ENCODE measurements around the gene LRRK2.

Gene LRRK2

DNA sequence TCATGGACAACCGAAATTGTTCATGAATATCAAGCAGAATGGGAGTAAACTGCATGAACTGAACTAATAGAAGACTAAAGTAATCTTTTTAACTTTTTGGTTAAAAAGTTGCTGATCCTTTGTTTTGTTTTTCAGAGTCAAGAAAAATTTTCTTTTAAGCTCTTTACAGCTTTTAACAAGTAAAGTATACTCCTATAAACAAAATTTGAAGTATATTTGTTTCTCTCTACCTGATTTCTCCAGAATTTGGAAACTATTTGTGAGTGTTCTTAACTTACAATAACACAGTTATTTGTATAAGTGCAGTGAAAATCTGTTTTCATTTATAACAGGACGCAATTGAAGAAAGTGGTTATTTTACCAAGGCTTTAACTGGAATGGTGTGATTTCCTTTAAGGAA is 12.2 kb upstream of the LRRK2 start:
- Histone ChIP-seq H3K4me3 (ENCODE audit: extremely low read depth, insufficient read depth, low read length, poor library complexity, severe bottlenecking) (no peak overlapping the region), H3K9me3 (ENCODE audit: control insufficient read depth, low read length) (peaks cover 5% of the 10 kb centered on the region), H3K36me3 (ENCODE audit: control insufficient read depth, insufficient read depth, low read length) (no peaks in the 10 kb centered on the region), H3K4me1 (ENCODE audit: control insufficient read depth, insufficient read depth, low read length, poor library complexity, severe bottlenecking) (no peaks in the 10 kb centered on the region), H3K27ac (ENCODE audit: low read depth, low read length, severe bottlenecking) (no peak overlapping the region)
- WGBS, 2 experiments (ENCODE audit: insufficient coverage in 2 of 2), result 83% methylated on average over 1 of the region's 2 CpGs; no CpG with 5 or more reads in 1 of the 2 experiments

DNA sequence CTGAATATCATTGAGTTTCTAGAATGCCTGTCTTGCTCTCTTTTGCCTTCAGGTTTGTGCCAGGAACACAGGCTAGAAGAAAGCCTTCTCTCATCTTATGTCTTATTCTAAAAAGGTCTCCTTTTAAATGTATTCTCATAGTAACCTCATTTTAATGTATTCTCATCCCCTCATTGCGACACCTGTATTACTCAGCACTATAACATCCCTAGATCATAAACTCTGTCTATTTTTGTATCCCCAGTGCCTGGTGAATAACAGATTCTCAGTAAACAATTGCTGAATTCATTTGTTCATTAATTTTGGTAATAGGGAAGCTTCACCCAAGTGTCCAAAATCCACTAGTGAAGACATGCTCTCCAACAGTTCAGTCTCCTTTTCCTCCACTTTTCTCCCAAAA is 8.8 kb upstream of the LRRK2 start:
- no peak overlapping the region for H3K27ac ChIP-seq (ENCODE audit: low read depth, low read length, severe bottlenecking)
- 100% methylated on average over 1 of the region's 1 CpG; no CpG with 5 or more reads in 1 of the 2 experiments for WGBS, 2 experiments (ENCODE audit: insufficient coverage in 2 of 2)
- H3K4me3 ChIP-seq (ENCODE audit: extremely low read depth, insufficient read depth, low read length, poor library complexity, severe bottlenecking), result no peak overlapping the region
- H3K4me1 ChIP-seq (ENCODE audit: control insufficient read depth, insufficient read depth, low read length, poor library complexity, severe bottlenecking), result no peaks in the 10 kb centered on the region
- peaks cover 5% of the 10 kb centered on the region for H3K9me3 ChIP-seq (ENCODE audit: control insufficient read depth, low read length)
- no peaks in the 10 kb centered on the region for H3K36me3 ChIP-seq (ENCODE audit: control insufficient read depth, insufficient read depth, low read length)

DNA sequence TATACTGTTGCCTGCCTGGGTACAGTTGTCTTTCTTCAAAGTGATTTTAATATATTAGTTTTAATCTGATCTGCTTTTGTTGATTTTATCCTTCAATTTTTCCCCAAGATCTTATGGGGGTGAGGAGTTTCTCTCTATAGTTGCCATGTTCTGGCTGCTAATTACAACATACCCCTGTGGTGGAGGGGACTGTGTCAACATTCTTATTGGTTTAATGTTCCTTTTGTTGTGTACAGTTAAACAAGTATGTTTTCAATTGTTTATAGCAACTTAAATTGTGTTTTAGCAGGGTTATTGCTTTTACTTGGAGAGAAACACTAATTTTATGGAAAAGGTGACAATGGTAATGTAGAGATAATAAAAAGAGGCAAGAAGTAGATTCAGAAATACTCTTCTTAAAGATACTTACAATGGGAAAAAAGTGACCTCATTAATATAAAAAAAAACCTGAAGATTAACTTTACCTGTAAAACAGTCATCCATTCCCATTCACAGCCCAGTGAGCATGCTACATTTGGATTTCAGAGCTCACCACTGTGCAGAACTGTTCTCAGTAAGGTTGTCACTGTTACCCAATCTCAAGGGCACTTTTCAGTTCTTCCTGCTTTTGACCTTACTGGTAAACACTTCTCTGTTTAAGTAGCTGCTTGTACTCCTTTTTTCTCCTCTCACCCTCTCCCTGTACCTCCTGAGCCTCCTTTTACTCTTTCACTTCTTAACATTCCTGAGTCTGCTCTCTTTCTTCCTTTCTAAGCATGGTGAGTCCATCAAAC is 8.1 kb upstream of the LRRK2 start:
- peaks cover 5% of the 10 kb centered on the region for H3K9me3 ChIP-seq (ENCODE audit: control insufficient read depth, low read length)
- H3K4me1 ChIP-seq (ENCODE audit: control insufficient read depth, insufficient read depth, low read length, poor library complexity, severe bottlenecking), result no peaks in the 10 kb centered on the region
- no peaks in the 10 kb centered on the region for H3K36me3 ChIP-seq (ENCODE audit: control insufficient read depth, insufficient read depth, low read length)
- H3K27ac ChIP-seq (ENCODE audit: low read depth, low read length, severe bottlenecking), result no peak overlapping the region
- H3K4me3 ChIP-seq (ENCODE audit: extremely low read depth, insufficient read depth, low read length, poor library complexity, severe bottlenecking), result no peak overlapping the region

DNA sequence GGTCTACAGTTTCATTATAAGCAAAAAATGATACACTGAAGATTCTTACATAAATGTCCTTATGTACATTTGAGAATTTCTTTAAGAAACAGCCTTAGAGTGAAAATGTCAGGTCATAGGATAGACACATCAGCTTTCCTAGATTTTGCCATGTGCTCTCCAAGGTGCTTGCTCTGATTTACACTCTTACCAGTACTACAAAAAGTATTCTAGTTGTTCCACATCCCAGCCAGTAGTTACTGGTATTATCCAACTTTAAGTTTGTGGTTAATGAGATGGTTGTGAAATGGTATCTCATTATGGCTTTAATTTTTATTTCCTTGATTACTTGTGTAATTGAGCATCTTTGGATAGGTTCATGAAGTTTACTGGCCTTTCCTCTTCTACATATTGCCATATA is 5.0 kb upstream of the LRRK2 start:
- Histone ChIP-seq H3K36me3 (ENCODE audit: control insufficient read depth, insufficient read depth, low read length) (no peaks in the 10 kb centered on the region), H3K4me1 (ENCODE audit: control insufficient read depth, insufficient read depth, low read length, poor library complexity, severe bottlenecking) (peaks cover 4% of the 10 kb centered on the region), H3K4me3 (ENCODE audit: extremely low read depth, insufficient read depth, low read length, poor library complexity, severe bottlenecking) (no peak overlapping the region), H3K9me3 (ENCODE audit: control insufficient read depth, low read length) (no peaks in the 10 kb centered on the region), H3K27ac (ENCODE audit: low read depth, low read length, severe bottlenecking) (no peak overlapping the region)

DNA sequence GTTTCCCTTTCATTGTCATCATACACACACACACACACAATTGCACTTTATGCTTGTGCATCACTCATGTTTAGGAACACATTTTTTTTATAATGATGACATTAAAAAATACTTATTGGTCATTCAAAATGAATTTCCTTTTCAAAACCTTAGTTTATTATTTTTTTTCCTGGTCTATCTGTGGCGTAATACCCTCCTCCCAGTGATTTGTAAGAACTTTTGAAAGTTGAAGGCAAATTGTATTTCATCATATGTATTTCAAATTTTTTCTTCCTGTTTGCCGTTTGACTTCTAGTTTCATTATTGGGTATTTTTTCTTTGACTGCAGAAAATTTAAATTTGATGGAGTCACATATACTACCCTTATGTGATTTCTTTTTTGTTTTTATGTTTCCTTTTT is 2.5 kb upstream of the LRRK2 start:
- Histone ChIP-seq H3K4me3 (ENCODE audit: extremely low read depth, insufficient read depth, low read length, poor library complexity, severe bottlenecking) (no peak overlapping the region), H3K36me3 (ENCODE audit: control insufficient read depth, insufficient read depth, low read length) (no peaks in the 10 kb centered on the region), H3K27ac (ENCODE audit: low read depth, low read length, severe bottlenecking) (no peak overlapping the region), H3K9me3 (ENCODE audit: control insufficient read depth, low read length) (no peaks in the 10 kb centered on the region), H3K4me1 (ENCODE audit: control insufficient read depth, insufficient read depth, low read length, poor library complexity, severe bottlenecking) (peaks cover 4% of the 10 kb centered on the region)
- no CpG with 5 or more reads among the region's 2 CpGs for WGBS, 2 experiments (ENCODE audit: insufficient coverage in 2 of 2)

DNA sequence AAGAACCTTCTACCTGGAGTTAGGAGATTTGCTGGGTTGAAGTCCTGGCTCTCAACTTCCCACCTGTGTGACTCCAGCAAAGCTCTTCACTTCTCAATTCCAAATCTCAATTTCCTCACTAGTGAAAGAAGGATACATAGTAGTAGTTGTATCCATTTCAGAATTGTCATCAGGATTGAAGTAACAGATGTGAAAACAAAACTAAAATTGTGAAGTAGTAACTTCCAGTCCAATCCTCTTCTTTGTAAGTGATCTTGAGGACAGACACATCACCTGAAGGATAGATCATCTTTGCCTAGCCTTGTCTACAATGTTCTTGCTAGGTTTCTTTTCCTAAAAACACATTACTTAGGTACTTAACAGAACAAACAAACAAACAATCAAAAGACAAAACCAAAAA is 1.2 kb upstream of the LRRK2 start:
- Histone ChIP-seq H3K4me1 (ENCODE audit: control insufficient read depth, insufficient read depth, low read length, poor library complexity, severe bottlenecking) (peaks cover 4% of the 10 kb centered on the region), H3K27ac (ENCODE audit: low read depth, low read length, severe bottlenecking) (no peak overlapping the region), H3K9me3 (ENCODE audit: control insufficient read depth, low read length) (no peaks in the 10 kb centered on the region), H3K36me3 (ENCODE audit: control insufficient read depth, insufficient read depth, low read length) (no peaks in the 10 kb centered on the region), H3K4me3 (ENCODE audit: extremely low read depth, insufficient read depth, low read length, poor library complexity, severe bottlenecking) (no peak overlapping the region)

DNA sequence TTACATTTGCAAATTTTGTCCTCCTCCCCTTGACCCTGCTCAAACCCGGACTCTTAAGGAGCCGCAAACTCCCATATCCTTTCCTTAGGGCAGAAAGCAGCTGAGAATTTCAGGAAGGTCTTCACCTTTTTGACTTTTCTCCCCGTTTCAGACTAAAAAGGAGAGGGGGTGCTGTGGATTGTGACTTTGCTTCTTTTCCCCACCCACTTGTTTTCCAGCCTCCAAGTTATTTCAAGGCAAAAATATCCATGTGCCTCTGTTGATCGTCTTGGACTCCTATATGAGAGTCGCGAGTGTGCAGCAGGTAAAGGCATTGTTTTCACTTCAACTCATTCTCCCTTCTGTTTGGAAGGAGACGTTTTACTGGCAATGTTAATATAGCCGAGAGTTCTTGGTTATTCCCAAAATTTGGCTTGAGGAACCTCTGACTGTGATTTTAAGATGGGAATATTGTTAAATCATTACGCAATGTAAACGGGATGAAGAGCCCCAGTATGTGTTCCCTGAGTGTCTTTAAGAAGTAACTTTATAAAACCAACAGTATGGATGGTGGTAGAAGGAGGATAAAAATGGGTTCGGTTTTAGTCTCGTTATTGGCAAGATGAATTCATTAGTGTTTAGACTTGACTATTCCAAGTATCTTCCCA is 663 bp downstream of the LRRK2 start:
- Histone ChIP-seq H3K4me3 (ENCODE audit: extremely low read depth, insufficient read depth, low read length, poor library complexity, severe bottlenecking) (peak overlapping the region; percentile 50), H3K4me1 (ENCODE audit: control insufficient read depth, insufficient read depth, low read length, poor library complexity, severe bottlenecking) (peaks cover 4% of the 10 kb centered on the region)
- whole genome bisulfite sequencing, 2 experiments (ENCODE audit: insufficient coverage in 2 of 2), result 49 to 86% methylated on average over 2 to 7 of the region's 12 CpGs

DNA sequence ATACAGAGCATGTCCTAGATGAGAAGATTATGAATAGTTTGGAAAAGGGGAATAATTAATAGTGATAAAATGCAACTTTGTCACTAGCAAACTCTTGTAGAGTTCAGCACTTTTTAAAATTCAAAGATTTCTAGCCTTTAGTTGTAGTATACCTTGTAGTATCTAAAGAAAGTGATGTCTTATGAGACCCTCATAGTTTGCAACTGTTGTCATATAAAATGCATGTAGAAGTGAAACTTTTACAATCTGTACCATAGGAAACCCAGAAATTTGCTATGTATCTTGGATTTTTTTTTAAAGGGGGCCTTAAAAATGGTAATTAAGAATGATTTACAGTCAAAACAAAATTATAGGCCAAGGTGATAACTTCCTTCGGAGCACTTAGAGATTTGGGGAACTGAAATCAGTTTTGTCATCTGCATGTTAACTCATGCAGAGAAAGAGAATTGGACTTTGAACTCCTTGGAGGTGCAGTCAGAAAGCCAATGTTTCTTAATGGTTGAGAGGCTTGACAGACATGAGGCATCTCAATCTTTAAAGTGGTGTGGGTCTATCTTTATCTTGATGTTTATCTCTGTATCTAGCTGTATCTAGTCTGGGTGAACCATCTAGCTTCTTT is 1.3 kb downstream of the LRRK2 start:
- Histone ChIP-seq H3K4me3 (ENCODE audit: extremely low read depth, insufficient read depth, low read length, poor library complexity, severe bottlenecking) (no peak overlapping the region), H3K36me3 (ENCODE audit: control insufficient read depth, insufficient read depth, low read length) (no peaks in the 10 kb centered on the region), H3K9me3 (ENCODE audit: control insufficient read depth, low read length) (no peaks in the 10 kb centered on the region), H3K4me1 (ENCODE audit: control insufficient read depth, insufficient read depth, low read length, poor library complexity, severe bottlenecking) (peaks cover 4% of the 10 kb centered on the region), H3K27ac (ENCODE audit: low read depth, low read length, severe bottlenecking) (no peak overlapping the region)
- WGBS, 2 experiments (ENCODE audit: insufficient coverage in 2 of 2), result 100% methylated on average over 1 of the region's 1 CpG

More for the DNA sequence above, 663 bp downstream of the LRRK2 start:
- no peaks in the 10 kb centered on the region for H3K36me3 ChIP-seq (ENCODE audit: control insufficient read depth, insufficient read depth, low read length)
- H3K9me3 ChIP-seq (ENCODE audit: control insufficient read depth, low read length), result no peaks in the 10 kb centered on the region
- H3K27ac ChIP-seq (ENCODE audit: low read depth, low read length, severe bottlenecking), result no peak overlapping the region

DNA sequence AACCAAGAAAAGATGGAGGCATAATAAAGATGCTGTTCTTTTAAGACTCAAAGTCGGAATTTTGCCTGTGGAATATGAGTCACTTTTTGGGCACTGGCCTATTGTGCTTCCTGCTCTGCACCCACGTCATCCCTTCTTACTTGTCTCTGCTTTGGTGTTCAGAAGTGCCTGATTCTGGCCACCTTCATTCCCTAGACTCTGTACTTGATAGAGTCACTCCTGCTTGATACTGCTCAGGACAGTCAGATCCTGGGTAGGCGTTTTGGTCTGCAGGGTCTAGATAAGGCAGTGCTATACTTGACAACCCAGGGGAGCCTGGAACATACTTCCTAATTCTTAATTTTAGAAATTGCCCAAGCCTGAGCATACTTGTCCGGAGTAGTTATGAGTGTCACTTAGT is 1.9 kb downstream of the LRRK2 start:
- WGBS, 2 experiments (ENCODE audit: insufficient coverage in 2 of 2), result 63 to 93% methylated on average over 1 to 3 of the region's 4 CpGs
- Histone ChIP-seq H3K9me3 (ENCODE audit: control insufficient read depth, low read length) (no peaks in the 10 kb centered on the region), H3K27ac (ENCODE audit: low read depth, low read length, severe bottlenecking) (no peak overlapping the region), H3K36me3 (ENCODE audit: control insufficient read depth, insufficient read depth, low read length) (no peaks in the 10 kb centered on the region), H3K4me3 (ENCODE audit: extremely low read depth, insufficient read depth, low read length, poor library complexity, severe bottlenecking) (no peak overlapping the region), H3K4me1 (ENCODE audit: control insufficient read depth, insufficient read depth, low read length, poor library complexity, severe bottlenecking) (peaks cover 4% of the 10 kb centered on the region)

DNA sequence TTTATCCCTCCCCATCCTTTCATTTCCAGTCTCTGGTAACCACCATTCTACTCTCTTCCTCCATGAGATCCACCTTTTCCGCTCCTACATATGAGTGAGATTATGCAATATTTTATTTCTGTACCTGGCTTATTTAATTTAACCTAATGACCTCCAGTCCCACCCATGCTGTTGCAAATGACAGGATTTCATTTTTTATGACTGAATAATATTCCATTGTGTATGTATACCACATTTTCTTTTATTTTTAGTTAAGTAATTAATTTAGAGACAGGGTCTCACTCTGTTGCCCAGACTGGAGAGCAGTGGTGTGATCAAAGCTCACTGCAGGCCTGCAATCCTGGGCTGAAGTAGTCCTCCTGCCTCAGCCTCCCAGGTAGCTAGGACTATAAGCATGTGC is 2.6 kb downstream of the LRRK2 start:
- WGBS, 2 experiments (ENCODE audit: insufficient coverage in 2 of 2), result no CpG with 5 or more reads among the region's 1 CpG
- Histone ChIP-seq H3K4me1 (ENCODE audit: control insufficient read depth, insufficient read depth, low read length, poor library complexity, severe bottlenecking) (peaks cover 4% of the 10 kb centered on the region), H3K36me3 (ENCODE audit: control insufficient read depth, insufficient read depth, low read length) (no peaks in the 10 kb centered on the region), H3K4me3 (ENCODE audit: extremely low read depth, insufficient read depth, low read length, poor library complexity, severe bottlenecking) (no peak overlapping the region), H3K27ac (ENCODE audit: low read depth, low read length, severe bottlenecking) (no peak overlapping the region), H3K9me3 (ENCODE audit: control insufficient read depth, low read length) (no peaks in the 10 kb centered on the region)

DNA sequence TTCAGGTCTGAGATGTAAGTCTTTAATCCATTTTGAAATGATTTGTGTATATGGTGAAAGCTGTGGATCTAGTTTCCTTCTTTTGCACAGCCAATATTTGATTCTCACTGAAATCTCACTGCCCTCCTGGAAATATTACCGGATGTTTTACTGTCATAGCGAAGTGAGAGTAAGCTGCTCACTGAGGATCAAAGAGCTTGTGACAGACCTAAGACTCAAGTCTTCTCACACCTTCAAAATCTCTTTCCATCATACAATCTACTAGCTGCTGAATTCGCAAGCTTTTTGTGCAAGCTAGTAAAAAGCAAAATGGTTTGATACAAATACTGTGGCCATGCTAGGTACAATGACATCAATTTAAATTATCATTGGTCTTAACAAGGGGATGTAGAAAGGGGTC is 3.9 kb downstream of the LRRK2 start:
- H3K36me3 ChIP-seq (ENCODE audit: control insufficient read depth, insufficient read depth, low read length), result no peaks in the 10 kb centered on the region
- H3K9me3 ChIP-seq (ENCODE audit: control insufficient read depth, low read length), result no peaks in the 10 kb centered on the region
- H3K4me3 ChIP-seq (ENCODE audit: extremely low read depth, insufficient read depth, low read length, poor library complexity, severe bottlenecking), result no peak overlapping the region
- WGBS, 2 experiments (ENCODE audit: insufficient coverage in 2 of 2), result 100% methylated on average over 2 of the region's 3 CpGs; no CpG with 5 or more reads in 1 of the 2 experiments
- H3K4me1 ChIP-seq (ENCODE audit: control insufficient read depth, insufficient read depth, low read length, poor library complexity, severe bottlenecking), result peaks cover 4% of the 10 kb centered on the region
- no peak overlapping the region for H3K27ac ChIP-seq (ENCODE audit: low read depth, low read length, severe bottlenecking)

Measured in mesodermal cell (in vitro differentiated cells).